SJCRH30 (cell line): ENCODE measurements around the gene ARMCX2. TPM values are rescaled to one million over a fixed set of nuclear protein-coding genes. Genes with fewer than 3 reads are reported as not detected.
"Not testable (repeated sequence)": the region's sequence is repeated elsewhere in the genome, so short reads cannot be mapped to it uniquely, and the experiment has no call there.

Experiments used
- DNase-seq, 2 experiments: peaks; one replicate each; pipeline ENCODE4 v3.0.0-alpha.2; 2015 to 2020
- H3K27ac ChIP-seq: fragments of 250-450 bp; sonication (Bioruptor Pico); 2 replicates; pipeline ENCODE4 v1.5.1; 2020; ENCODE audit warnings: mild to moderate bottlenecking, moderate library complexity
- H3K27me3 ChIP-seq: fragments of 250-450 bp; sonication (Bioruptor Pico); 2 replicates; pipeline ENCODE4 v1.5.1; 2020; ENCODE audit warnings: mild to moderate bottlenecking, moderate library complexity
- H3K36me3 ChIP-seq: fragments of 250-450 bp; sonication (Bioruptor Pico); 2 replicates; pipeline ENCODE4 v1.5.1; 2020; ENCODE audit warnings: mild to moderate bottlenecking, moderate library complexity
- H3K4me1 ChIP-seq: fragments of 250-450 bp; sonication (Bioruptor Pico); 2 replicates; pipeline ENCODE4 v1.5.1; 2020; ENCODE audit warnings: mild to moderate bottlenecking, moderate library complexity
- H3K4me3 ChIP-seq: fragments of 250-450 bp; sonication (Bioruptor Pico); 2 replicates; pipeline ENCODE4 v1.5.1; 2020; ENCODE audit warnings: mild to moderate bottlenecking, moderate library complexity
- H3K9me3 ChIP-seq: fragments of 250-450 bp; sonication (Bioruptor Pico); replicated peaks from 2 replicates; pipeline ENCODE4 v1.5.1; 2020; ENCODE audit warnings: mild to moderate bottlenecking, moderate library complexity
- total RNA-seq: library from RNA; depleted of rRNA; stranded (reverse); fragments of >200 nt; shearing (Covaris generic); gene quantifications from 2 replicates; pipeline ENCODE4 v1.2.3, GENCODE V29; 2014; rRNA removed

ARMCX2 gene
- 164 and 172 TPM in 2 replicates for total RNA-seq

DNA sequence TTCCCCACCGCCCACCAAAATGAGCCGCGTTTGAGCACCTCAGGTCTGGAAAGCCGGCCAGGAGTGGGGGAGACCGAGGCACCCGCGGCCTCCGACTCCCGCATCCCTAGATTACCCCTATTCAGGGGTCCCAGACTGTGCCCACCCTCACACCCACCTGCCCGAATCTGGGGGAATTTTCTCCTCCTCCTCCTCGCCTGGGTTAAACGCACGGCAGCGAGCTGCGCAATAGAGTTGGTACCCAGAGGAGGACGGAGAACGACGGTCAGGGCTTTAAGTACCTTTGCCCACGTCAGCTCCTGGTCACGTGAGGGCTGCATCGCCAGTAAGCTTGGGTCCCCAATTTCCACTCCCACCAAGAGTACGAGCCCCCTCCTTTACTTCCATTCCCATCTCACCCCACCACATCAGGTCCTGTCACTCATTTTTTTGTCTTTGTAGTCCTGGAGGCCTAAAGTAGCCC is at the start of gene ARMCX2:
Gene ARMCX2 (minus strand): TSS at position 250 of the 463 bp plus-strand sequence. CDS start 2,262 bp downstream, outside the sequence.
- peak within 1 kb of the TSS; percentile 92 for H3K27ac ChIP-seq
- peak; percentile 92 to 96 for DNase-seq

DNA sequence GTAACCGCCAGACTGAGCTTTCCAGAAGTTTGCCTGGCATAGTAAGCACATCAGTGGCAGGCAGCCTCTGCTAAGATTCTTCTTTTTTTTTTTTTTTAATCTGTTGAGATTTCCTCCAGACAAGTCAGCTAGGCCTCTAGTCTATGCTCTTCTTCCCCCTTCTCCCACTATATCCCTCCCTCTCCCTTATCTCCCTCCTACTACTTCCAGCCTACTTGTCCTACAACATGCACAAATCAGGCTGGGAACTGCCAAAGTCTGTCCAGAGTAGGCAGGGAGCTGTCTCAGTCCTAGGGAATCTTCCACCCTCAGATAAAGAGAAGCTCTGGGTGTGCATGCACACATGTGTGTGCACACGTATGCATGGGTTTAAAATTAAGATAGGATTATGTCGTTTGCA is 49.7 kb upstream of the ARMCX2 start:
- no peaks in the 10 kb centered on the region for H3K4me1 ChIP-seq
- DNase-seq, result no peak
- no peak overlapping the region for H3K27ac ChIP-seq

More for the DNA sequence above, at the start of gene ARMCX2:
- Histone ChIP-seq H3K4me1 (peaks cover 14% of the 10 kb centered on the region), H3K4me3 (peak within 1 kb of the TSS; percentile 78), H3K27me3 (no peaks in the 10 kb centered on the region), H3K9me3 (no peaks in the 10 kb centered on the region), H3K36me3 (peaks cover 18% of the 10 kb centered on the region)

DNA sequence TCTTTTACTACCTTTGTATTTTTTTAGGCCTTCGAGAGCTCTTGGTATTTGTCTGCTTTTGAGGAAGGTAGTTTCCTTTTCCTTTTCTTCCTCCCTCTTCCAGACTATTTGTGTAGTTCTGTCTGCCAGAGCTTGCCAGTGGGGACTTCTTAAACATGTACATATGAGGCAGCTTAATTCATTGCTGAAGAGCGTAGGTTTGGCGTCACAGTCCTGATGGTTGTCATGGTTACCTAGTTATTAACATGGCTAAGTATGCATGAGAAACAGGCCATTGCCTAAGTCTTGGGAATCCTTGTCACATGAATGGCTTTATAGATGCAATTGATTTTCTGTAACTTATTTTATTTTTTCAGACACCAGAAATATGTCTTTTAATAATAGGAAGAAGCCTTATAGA is 48.5 kb upstream of the ARMCX2 start:
- H3K36me3 ChIP-seq, result no peaks in the 10 kb centered on the region
- H3K27me3 ChIP-seq, result no peaks in the 10 kb centered on the region
- no peak overlapping the region for H3K27ac ChIP-seq
- no peak overlapping the region for H3K4me3 ChIP-seq
- no peaks in the 10 kb centered on the region for H3K9me3 ChIP-seq
- H3K4me1 ChIP-seq, result no peaks in the 10 kb centered on the region
- no peak for DNase-seq

More for the DNA sequence above, 49.7 kb upstream of the ARMCX2 start:
- H3K4me3 ChIP-seq, result no peak overlapping the region
- no peaks in the 10 kb centered on the region for H3K27me3 ChIP-seq
- no peaks in the 10 kb centered on the region for H3K9me3 ChIP-seq
- H3K36me3 ChIP-seq, result no peaks in the 10 kb centered on the region

DNA sequence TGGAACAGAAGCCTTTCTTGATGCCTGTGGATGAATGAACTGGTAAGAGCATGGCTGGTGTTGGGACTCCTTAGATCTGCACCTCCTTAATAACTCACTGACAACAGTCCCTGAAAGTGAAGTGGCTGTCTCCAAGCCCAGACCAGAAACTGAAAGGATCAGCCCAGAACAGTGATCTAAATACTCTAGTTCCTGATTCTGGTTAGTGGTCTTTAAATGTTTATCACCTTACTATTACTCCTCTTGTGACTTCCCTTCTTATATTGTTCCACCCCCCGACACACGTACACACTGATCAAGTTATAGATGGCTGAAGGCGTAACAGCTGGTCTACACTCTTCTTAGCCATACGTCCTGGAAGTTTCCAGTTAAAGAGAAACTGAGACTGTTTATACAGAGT is 33.8 kb upstream of the ARMCX2 start:
- no peak for DNase-seq
- Histone ChIP-seq H3K27ac (no peak overlapping the region), H3K27me3 (no peaks in the 10 kb centered on the region), H3K36me3 (no peaks in the 10 kb centered on the region), H3K4me3 (no peak overlapping the region), H3K9me3 (no peaks in the 10 kb centered on the region), H3K4me1 (no peaks in the 10 kb centered on the region)

DNA sequence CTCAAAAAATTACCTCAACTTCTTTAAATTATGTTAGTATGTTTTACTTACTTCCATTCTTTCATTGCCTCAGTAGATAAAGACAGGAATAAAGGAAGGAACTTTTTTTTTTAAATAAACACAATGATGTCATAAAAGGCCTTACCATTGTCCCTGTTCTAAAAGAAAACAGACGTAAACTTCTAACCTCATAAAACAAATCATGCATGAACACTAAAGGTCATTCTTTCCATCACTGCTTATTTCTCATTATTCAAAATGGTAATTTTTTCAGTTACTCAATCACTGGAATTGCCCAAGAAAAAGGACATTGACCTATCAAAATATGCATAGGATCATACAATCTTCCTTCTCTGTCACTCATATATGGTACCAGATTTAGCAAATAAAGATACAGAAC is 32.2 kb upstream of the ARMCX2 start:
- H3K4me1 ChIP-seq, result no peaks in the 10 kb centered on the region
- no peaks in the 10 kb centered on the region for H3K9me3 ChIP-seq
- H3K27me3 ChIP-seq, result no peaks in the 10 kb centered on the region
- DNase-seq, result no peak
- H3K4me3 ChIP-seq, result no peak overlapping the region
- H3K36me3 ChIP-seq, result no peaks in the 10 kb centered on the region
- no peak overlapping the region for H3K27ac ChIP-seq

DNA sequence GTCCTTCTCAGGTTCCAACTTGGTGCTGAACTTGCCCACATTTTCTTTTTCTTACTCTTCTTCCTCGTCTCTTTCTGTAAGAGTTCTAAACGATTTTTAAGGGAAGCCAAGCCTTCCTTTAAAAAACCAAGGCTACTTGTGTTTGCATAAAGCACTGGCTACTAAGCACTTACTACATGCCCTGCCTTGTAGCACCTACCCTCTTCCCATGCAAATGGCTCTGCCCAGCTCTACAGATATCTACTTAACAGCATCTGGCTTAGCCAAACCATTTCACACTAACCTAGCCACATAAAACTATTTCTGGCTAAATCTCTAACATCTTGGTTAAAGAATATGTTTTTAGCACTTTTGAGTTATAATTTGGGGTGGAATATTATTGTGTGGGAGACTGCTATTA is 26.9 kb upstream of the ARMCX2 start:
- H3K9me3 ChIP-seq, result no peaks in the 10 kb centered on the region
- H3K4me3 ChIP-seq, result no peak overlapping the region
- H3K27me3 ChIP-seq, result no peaks in the 10 kb centered on the region
- DNase-seq, result no peak
- H3K27ac ChIP-seq, result no peak overlapping the region
- H3K4me1 ChIP-seq, result no peaks in the 10 kb centered on the region
- H3K36me3 ChIP-seq, result no peaks in the 10 kb centered on the region

DNA sequence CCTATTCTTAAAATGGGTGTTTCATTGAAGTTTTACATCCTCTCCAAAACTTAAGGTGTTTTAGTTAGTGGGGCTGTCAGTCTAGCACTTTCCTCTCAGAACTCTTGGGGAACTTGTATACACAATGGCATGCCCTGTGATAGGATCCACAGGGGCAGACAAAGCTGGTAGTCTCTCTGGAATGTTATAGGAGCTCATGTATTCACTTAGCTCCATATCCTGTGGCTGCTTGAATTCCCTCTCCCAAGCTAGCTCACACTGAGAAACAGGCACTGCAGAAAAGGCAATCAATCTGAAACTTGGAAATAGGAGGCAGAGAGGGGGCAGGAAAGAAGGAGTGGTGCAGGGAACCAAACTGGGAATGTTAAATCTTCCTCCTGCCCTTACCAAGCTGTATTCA is 26.3 kb upstream of the ARMCX2 start:
- Histone ChIP-seq H3K4me3 (no peak overlapping the region), H3K4me1 (no peaks in the 10 kb centered on the region), H3K36me3 (no peaks in the 10 kb centered on the region), H3K27ac (no peak overlapping the region), H3K9me3 (no peaks in the 10 kb centered on the region), H3K27me3 (no peaks in the 10 kb centered on the region)
- no peak for DNase-seq

DNA sequence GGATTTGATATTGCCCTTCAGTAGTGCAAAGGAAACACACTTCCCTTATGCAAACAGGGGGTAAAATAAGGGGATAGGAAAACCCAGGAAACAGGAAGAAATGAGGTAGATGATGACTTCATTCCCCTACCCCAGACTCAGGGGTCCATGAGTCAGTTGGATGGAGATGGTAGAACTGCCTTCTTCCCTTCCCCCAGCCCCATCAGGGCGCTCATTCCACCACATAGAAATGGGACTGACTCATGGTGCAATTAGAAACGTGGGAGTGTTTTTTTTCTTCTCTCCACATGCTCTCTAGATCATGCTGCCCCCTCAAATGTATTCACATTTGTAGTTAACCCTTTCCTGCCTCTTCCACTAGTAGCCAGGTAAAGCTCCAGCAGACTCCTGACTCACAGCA is 23.1 kb upstream of the ARMCX2 start:
- H3K4me3 ChIP-seq, result no peak overlapping the region
- H3K36me3 ChIP-seq, result no peaks in the 10 kb centered on the region
- no peaks in the 10 kb centered on the region for H3K4me1 ChIP-seq
- peak in 1 of 2 experiments; percentile 11 for DNase-seq
- H3K9me3 ChIP-seq, result no peaks in the 10 kb centered on the region
- no peak overlapping the region for H3K27ac ChIP-seq
- H3K27me3 ChIP-seq, result no peaks in the 10 kb centered on the region

DNA sequence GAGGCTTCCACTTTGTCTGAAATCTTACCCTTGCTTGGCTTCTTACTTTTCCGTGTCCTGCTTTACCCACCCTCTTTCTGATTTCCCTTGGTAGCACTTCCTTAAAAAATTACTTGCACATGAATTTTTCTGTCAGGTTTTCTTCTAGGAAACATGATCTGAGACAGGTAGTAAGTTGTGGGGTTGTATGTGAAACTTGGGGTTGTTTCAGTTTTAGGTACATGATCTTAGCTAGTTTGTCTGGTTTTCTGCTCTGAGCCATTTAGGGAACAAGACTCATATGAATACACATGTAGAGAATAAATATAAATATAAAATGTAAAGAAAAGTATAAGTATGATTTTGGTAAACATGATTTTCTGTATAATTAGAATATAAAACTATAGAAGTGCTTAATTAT is 17.4 kb upstream of the ARMCX2 start:
- Histone ChIP-seq H3K4me3 (no peak overlapping the region), H3K4me1 (no peaks in the 10 kb centered on the region), H3K9me3 (no peaks in the 10 kb centered on the region), H3K36me3 (no peaks in the 10 kb centered on the region), H3K27ac (no peak overlapping the region), H3K27me3 (no peaks in the 10 kb centered on the region)
- DNase-seq, result no peak

DNA sequence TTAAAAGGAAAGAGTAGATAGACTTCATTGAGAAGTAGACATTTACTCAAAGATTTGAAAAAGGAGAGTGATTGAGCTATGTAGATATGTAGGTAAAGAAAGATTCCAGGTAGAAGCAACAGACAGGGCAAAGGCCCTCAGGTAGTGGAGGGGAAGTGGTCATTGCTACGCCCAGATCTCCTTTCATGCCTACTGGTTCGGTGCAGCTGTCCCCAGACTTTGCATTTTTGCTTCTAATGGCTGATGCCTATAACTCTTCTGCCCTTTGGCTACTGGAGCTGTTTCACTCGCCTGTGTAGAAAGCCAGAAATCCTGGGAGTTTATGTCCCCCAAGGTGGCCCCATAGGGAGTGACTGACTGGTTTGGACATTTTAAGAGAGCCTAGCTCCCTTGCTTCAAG is 16.9 kb upstream of the ARMCX2 start:
- Histone ChIP-seq H3K4me1 (no peaks in the 10 kb centered on the region), H3K4me3 (no peak overlapping the region), H3K27ac (no peak overlapping the region), H3K36me3 (no peaks in the 10 kb centered on the region), H3K9me3 (no peaks in the 10 kb centered on the region), H3K27me3 (no peaks in the 10 kb centered on the region)
- DNase-seq, result peak in 1 of 2 experiments; percentile 9

DNA sequence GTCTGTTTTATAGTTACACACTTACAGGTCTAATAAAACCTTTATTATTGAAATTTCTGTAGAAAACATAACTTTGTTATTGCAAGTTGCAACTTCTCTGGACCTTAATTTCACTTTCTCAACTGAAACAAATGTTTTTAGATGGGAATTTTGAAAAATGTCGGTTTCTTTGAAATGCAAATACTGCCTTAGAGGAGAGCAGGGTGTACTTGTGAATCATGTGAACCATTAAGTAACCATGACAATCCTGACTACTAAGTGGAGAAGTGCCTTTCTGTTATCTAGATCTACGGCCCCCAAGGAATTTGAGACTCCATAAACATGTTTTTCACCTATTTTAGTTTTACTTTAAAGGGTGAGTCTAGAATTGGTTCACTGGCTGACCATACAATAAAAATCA is 8.5 kb upstream of the ARMCX2 start:
- DNase-seq, result no peak
- H3K36me3 ChIP-seq, result no peaks in the 10 kb centered on the region
- no peaks in the 10 kb centered on the region for H3K4me1 ChIP-seq
- H3K4me3 ChIP-seq, result no peak overlapping the region
- H3K27me3 ChIP-seq, result no peaks in the 10 kb centered on the region
- no peak overlapping the region for H3K27ac ChIP-seq
- no peaks in the 10 kb centered on the region for H3K9me3 ChIP-seq

DNA sequence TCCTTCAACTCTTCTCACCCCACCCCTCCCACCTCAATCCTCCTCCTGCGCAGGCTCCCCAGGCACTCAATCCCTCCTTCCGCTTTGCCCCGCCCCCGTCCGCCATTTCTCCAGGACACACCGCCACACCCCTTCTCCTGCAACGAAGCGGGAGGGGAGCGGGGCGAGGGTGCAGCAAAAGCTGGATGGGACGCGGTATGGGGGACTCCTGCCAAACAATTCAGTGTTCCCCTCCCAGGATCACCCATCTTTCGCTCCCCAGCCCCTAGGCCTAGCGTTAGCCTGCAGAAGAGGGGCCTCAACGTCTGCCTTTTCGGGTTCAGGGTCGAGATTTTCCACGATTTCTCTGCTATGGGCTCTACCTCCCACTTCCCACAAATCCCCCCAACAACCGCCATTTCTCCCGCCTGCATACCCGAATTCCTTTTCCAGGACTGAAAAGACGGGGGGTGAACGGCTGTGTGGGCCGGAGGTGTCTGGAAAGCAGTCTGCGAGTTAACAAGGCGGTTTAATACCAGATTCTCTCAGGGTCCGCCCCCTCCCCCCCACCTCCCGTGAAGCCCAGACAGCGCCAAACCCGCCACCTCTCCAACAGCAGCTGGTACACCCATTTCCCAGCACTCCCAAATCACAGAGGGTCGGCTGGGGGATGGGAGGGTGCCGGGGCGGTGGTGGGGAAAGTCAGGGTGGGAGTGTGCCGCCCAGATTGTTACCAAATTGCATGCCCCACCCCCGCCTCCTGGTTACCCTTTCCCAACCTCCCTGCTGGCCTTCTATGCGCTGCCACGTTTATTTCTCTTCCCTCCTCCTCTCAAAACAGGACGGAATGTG is 774 bp downstream of the ARMCX2 start:
- H3K27me3 ChIP-seq, result no peaks in the 10 kb centered on the region
- DNase-seq, result peak; percentile 71
- H3K27ac ChIP-seq, result peak overlapping the region; percentile 92
- H3K36me3 ChIP-seq, result peaks cover 18% of the 10 kb centered on the region
- H3K9me3 ChIP-seq, result no peaks in the 10 kb centered on the region
- peak overlapping the region; percentile 78 for H3K4me3 ChIP-seq
- H3K4me1 ChIP-seq, result peaks cover 14% of the 10 kb centered on the region

DNA sequence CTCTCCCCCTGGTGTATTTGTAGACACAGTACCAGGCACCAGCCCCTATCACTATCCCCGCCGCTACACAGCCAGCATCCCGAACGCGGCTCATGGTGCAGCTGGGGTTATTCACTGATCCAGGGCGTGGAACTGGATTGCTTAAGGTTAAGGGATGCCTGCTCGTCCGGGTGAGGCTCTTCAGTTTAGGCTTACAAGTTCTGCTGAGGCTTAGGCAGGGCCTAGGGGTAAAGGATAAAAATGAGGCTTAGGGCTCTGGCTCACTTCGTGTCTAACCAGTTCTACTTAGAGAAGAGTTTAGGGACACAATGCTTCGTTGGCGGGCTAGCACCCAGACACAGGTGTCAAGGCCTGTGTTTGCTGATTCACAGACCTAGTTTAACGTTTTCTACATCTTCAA is 2.2 kb downstream of the ARMCX2 start:
- H3K36me3 ChIP-seq, result peaks cover 18% of the 10 kb centered on the region
- no peaks in the 10 kb centered on the region for H3K27me3 ChIP-seq

DNA sequence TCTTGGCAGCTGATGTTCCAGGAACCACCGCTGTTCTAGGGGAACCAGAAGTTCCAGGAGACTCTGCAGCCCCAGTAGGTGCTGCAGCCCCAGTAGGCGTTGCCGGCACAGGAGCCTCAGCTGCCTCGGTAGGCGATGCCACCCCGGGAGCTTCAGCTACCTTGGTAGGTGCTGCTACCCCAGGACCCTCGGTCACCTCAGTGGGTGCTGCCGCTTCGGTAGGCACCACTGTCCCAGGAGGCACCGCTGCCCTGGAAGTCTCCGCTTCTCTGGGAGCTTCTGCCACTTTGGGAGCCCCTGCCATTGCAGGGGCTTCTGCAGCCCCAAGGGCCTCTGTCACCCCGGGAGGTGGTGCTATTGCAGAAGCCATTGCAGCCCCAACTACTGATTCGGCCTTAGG is 2.8 kb downstream of the ARMCX2 start:
- H3K4me1 ChIP-seq, result peaks cover 14% of the 10 kb centered on the region
- peaks cover 18% of the 10 kb centered on the region for H3K36me3 ChIP-seq
- H3K27me3 ChIP-seq, result no peaks in the 10 kb centered on the region
- H3K9me3 ChIP-seq, result no peaks in the 10 kb centered on the region
- no peak for DNase-seq
- no peak overlapping the region for H3K27ac ChIP-seq
- no peak overlapping the region for H3K4me3 ChIP-seq

More for the DNA sequence above, 2.2 kb downstream of the ARMCX2 start:
- no peak overlapping the region for H3K27ac ChIP-seq
- no peak overlapping the region for H3K4me3 ChIP-seq
- DNase-seq, result no peak
- H3K4me1 ChIP-seq, result peaks cover 14% of the 10 kb centered on the region
- no peaks in the 10 kb centered on the region for H3K9me3 ChIP-seq

DNA sequence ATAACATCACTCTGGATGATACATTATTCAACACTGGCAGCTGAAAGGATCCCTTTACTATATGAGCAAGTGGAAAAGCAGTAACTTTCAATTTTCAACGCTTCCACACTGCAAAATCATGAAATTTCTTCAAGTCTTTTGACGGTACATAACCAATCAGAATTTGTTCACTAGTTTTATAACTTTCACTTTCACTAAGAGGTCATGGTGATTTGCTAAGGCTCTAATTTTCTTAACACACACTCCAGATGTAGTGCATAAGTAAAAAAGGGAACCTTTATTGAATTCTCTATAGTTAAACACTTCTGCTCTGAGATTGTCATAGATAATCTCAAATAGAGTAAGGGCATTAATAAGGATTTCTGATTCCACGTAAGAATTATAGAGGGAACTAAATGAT is 4.1 kb downstream of the ARMCX2 start:
- no peak for DNase-seq
- H3K4me3 ChIP-seq, result no peak overlapping the region
- H3K27me3 ChIP-seq, result no peaks in the 10 kb centered on the region
- H3K27ac ChIP-seq, result no peak overlapping the region
- peaks cover 18% of the 10 kb centered on the region for H3K36me3 ChIP-seq
- H3K9me3 ChIP-seq, result no peaks in the 10 kb centered on the region
- peaks cover 6% of the 10 kb centered on the region for H3K4me1 ChIP-seq

DNA sequence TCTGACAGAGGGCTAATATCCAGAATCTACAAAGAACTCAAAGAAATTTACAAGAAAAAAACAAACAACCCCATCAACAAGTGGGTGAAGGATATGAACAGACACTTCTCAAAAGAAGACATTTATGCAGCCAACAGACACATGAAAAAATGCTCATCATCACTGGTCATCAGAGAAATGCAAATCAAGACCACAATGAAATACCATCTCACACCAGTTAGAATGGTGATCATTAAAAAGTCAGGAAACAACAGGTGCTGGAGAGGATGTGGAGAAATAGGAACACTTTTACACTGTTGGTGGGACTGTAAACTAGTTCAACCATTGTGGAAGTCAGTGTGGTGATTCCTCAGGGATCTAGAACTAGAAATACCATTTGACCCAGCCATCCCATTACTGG is 11.9 kb downstream of the ARMCX2 start:
- not testable (repeated sequence) for H3K9me3 ChIP-seq, H3K4me3 ChIP-seq, DNase-seq

More for the DNA sequence above, 11.9 kb downstream of the ARMCX2 start:
- not testable (repeated sequence) for H3K27me3 ChIP-seq, H3K27ac ChIP-seq, H3K36me3 ChIP-seq, H3K4me1 ChIP-seq
